GM19240 (cell line): ENCODE measurements around the gene NFATC2.

Source experiments
- DNase-seq: peaks from one replicate; pipeline ENCODE4 v3.0.0; 2011; ENCODE audit warnings: low spot score; ENCODE audit not compliant: insufficient read length

The NFATC2 gene

DNA sequence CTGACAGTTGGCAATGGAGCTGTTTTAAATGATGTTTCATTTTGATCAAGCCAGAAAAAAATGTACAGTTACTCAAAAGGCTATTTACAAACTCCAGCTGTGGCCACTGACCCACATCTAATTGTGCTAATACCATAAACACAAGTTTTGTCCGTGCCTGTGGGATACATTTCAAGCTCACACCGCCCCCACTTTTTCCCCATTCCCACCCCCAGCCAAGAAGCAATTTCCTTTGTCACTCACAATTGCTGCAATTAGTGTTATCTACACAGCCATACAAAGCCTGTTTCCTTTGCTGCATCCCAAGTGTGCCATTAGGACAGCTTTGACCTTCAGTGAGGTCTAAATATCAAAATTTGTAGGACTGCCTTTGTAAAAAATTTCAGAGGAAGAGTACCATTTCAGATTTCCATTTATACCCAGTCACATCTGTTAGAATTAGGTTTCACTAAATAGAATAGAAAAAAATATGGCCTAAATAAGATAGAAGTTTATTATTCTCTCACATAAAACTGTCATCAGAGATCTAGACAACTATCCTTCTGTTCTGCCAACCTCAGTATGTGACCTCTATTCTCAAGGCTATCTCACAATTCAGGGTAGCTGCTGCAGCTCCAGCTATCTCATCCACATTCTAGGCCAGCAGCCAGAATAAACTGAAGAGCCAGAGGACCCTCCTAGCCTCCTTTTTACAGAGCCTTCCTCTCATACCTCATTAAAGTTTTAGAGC, 202.6 kb downstream of the NFATC2 start:
- DNase-seq: no peak

- DNase-seq: no peak
Observed at GRCh38 chr20:51338692-51339440, 203.7 kb downstream of the NFATC2 start.

DNA sequence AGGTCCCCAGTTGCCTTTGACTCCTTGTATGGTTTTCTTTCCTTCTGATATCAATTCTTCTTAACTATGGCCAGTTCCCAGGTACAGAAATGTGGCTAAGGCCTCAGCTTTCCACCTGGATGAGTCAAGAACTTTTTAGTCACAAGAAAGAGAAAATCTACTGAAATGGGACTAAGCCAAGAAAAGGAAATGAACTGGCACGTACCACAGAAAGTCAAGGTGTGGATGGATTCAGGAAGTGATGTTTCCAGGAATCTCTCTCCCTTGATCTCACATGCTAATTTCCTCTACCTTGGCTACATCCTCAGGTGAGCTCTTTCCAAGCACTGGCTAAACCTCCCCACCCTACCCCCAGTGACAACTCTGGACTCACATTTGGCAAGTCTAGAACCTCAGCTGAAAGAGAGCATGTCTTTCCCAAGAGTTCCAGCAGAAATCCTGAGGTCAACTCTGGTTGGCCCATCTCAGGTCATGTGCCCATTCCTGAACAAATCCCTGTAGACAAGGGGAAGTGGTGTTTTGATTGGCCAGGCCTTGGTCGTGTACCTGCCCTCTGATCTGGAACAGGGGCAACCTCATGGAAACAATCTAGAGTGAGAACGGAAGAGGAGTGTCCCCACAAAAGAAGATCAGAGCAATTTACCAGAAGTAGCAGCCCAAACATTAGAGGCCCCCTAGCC, 205.3 kb downstream of the NFATC2 start:
- DNase-seq: no peak
